Right lung (tissue), 5 donors: Measurements from ENCODE around the gene WDR76. TPM values are rescaled to one million over a fixed set of nuclear protein-coding genes. Genes with fewer than 3 reads are reported as not detected.

Experiments used
- DNase-seq, 2 donors: peaks; one replicate each; pipeline ENCODE4 v3.0.0-alpha.2; 2013
- polyA plus RNA-seq, 5 donors: library from polyadenylated mRNA; unstranded; fragments of 120-200 nt; gene quantifications; one replicate each; pipeline versions ENCODE4 v1.2.1 to v1.2.3, GENCODE V29; 2013; ENCODE audit warnings: inconsistent platforms in 1 of 5, low replicate concordance in 1 of 5; ENCODE audit not compliant: insufficient read length in 5 of 5, insufficient read depth in 1 of 5

The WDR76 gene
- polyA plus RNA-seq, 5 donors, result 13.2 to 22.2 (median 16.4) TPM

DNA sequence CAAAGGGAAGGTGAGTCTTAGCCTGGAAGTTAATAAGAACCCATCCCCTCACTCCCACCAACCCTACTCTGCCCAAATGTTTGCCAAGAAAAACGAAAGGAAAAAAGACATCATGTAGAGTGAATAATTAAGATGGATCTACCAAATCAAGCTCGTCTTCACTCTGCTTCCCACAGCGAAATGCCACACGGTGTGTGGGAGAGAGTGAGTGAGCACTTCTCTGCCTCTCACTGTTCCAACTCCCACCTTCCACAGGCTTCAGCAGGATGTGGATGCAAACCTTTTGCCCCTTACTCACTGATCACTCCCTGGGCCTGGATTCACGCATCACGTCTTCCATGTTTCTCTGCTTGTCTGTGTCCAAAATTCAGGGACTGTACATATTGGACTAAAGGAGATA lies 85.4 kb downstream of the WDR76 start:
- no peak for DNase-seq

- DNase-seq, result no peak
These were observed 86.4 kb downstream of the WDR76 start for GRCh38 chr15:43913026-43913780.

DNA sequence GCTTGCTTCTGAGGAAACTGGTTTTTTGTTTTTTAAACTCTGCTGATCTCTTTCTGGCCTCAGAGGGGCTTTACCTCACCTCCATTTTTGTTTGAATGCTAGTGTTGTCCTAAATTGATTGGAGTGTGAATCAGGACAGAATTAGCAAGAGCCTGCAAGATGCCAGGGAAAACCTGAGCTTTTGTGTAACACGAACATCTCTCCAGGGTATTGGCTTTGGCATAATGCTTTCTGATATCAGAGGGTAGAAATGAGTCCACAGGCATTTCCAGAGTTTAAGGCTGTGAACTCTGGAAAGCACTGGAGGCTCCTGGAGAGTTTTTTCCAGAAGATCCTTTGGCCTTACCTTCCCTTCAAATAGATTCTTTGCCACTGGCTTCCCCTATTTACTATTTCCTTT lies 87.1 kb downstream of the WDR76 start:
- no peak for DNase-seq

- no peak for DNase-seq
These were observed 89.0 kb downstream of the WDR76 start for GRCh38 chr15:43915631-43916325.

DNA sequence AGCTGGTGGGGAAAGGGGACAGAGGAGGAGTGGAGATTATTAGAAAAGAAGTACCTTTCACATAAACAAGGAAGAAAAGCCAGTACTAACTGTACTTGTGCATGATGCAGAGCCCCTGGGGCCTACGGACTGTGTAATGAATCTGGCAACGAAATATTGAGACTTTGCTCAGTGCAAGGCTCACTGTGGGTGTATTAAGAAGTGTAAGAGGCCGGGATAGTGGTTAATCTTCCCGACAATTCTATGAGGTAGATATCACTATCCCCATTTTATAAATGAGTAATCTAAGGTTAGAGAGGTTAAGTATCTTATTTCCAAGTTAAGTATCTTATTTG lies 89.5 kb downstream of the WDR76 start:
- DNase-seq, result no peak

Other genes starting within 250 kb of the WDR76 start
- gene PPIP5K1, start 236.8 kb upstream of the WDR76 start, polyA plus RNA-seq, result 10 to 100 TPM; 17.7 to 27.6 (median 25.6) TPM
- gene CKMT1B, start 233.0 kb upstream of the WDR76 start, polyA plus RNA-seq, result under 1 TPM in 4 of 5 donors, not detected in 1; 0.26 to 0.68 (median 0.49) TPM
- 1 to 10 TPM in 1 of 5 donors, under 1 TPM in 4; 0.58 to 1.9 (median 0.73) TPM for gene STRC, start 208.2 kb upstream of the WDR76 start, polyA plus RNA-seq
- 10 to 100 TPM in 1 of 5 donors, 1 to 10 TPM in 4; 7.7 to 13.2 (median 8.6) TPM for gene CATSPER2, start 178.2 kb upstream of the WDR76 start, polyA plus RNA-seq
- gene CKMT1A, start 133.1 kb upstream of the WDR76 start, polyA plus RNA-seq, result under 1 TPM in 4 of 5 donors, not detected in 1; 0.12 to 0.67 (median 0.34) TPM
- 100 to 1,000 TPM; 462 to 618 (median 488) TPM for gene PDIA3, start 80.6 kb upstream of the WDR76 start, polyA plus RNA-seq
- gene ELL3, start 50.0 kb upstream of the WDR76 start, polyA plus RNA-seq, result 1 to 10 TPM; 5.7 to 8.4 (median 6.9) TPM
- gene SERF2, start 34.7 kb upstream of the WDR76 start, polyA plus RNA-seq, result 100 to 1,000 TPM; 468 to 762 (median 572) TPM
- under 1 TPM in 1 of 5 donors, not detected in 4; 0.87 TPM for gene SERINC4, start 26.8 kb upstream of the WDR76 start, polyA plus RNA-seq
- 10 to 100 TPM in 3 of 5 donors, 1 to 10 TPM in 2; 6.2 to 16.2 (median 12.3) TPM for gene HYPK, start 26.4 kb upstream of the WDR76 start, polyA plus RNA-seq
- 10 to 100 TPM; 47.5 to 59.5 (median 53.9) TPM for gene MFAP1, start 2.3 kb upstream of the WDR76 start, polyA plus RNA-seq